GM12801 (cell line): ENCODE results near the gene NR1H3.

Source experiments
- TF ChIP-seq, protein P1 (sequence below): IDR thresholded peaks from one replicate; pipeline ENCODE4 v1.5.1; 2011; ENCODE audit warnings: control low read depth; ENCODE audit not compliant: insufficient read length; ENCODE audit errors: extremely low read depth

The NR1H3 gene

DNA sequence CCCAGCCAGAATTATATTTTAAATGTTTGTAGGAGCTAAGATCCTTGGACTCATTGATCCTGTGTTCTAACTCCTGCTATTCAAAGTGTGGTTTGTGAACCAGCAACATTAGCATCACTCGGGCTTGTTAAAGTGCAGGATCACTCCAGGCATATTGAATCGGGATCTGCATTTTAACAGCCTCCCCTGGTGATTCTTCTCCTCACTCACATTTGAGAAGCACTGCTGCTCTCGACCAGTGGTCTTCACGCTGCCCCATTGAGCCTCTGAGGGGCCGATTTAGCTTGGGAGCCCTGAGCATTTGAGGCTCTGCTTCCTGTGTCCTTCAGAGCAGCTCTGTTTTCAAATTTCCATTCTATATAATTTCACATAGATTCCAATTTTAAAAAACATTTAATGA lies 23.1 kb downstream of the NR1H3 start:
- TF ChIP-seq, protein P1, sequence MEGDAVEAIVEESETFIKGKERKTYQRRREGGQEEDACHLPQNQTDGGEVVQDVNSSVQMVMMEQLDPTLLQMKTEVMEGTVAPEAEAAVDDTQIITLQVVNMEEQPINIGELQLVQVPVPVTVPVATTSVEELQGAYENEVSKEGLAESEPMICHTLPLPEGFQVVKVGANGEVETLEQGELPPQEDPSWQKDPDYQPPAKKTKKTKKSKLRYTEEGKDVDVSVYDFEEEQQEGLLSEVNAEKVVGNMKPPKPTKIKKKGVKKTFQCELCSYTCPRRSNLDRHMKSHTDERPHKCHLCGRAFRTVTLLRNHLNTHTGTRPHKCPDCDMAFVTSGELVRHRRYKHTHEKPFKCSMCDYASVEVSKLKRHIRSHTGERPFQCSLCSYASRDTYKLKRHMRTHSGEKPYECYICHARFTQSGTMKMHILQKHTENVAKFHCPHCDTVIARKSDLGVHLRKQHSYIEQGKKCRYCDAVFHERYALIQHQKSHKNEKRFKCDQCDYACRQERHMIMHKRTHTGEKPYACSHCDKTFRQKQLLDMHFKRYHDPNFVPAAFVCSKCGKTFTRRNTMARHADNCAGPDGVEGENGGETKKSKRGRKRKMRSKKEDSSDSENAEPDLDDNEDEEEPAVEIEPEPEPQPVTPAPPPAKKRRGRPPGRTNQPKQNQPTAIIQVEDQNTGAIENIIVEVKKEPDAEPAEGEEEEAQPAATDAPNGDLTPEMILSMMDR = no peak

- TF ChIP-seq, protein P1 = no peak
These were observed 24.7 kb downstream of the NR1H3 start for GRCh38 chr11:47282462-47282861.

GRCh38 chr11:47284151-47284550 lies 26.4 kb downstream of the NR1H3 start:
- TF ChIP-seq, protein P1 = no peak

GRCh38 chr11:47285969-47286770 lies 28.4 kb downstream of the NR1H3 start:
- TF ChIP-seq, protein P1 = no peak

DNA sequence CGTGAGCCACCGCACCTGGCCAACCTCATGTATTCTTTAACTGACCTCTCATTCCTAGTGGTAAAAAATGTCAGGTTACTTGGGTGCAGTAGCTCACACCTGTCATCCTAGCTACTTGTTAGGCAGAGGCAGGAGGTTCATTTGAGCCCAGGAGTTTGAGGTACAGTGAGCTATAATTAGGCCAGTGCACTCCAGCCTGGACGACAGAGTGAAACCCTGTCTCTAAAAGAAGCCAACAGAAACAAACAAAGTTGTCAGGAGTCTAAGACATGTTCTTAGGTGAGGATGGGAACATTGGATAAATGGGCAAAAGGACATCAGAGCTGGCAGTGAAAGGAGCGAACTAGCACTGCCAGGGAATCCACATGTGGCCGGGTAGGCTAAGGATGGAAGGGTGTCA lies 30.3 kb downstream of the NR1H3 start:
- TF ChIP-seq, protein P1 = no peak

DNA sequence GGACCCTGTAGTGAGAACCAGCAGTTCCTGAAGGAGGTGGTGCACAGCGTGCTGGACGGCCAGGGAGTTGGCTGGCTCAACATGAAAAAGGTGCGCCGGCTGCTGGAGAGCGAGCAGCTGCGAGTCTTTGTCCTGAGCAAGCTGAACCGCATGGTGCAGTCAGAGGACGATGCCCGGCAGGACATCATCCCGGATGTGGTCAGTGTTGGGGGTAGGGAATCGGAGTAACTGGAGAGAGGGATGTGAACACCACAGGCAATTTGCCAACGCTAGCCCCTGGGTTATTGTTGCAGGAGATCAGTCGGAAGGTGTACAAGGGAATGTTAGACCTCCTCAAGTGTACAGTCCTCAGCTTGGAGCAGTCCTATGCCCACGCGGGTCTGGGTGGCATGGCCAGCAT lies 32.1 kb downstream of the NR1H3 start:
- TF ChIP-seq, protein P1 = no peak

- TF ChIP-seq, protein P1 = no peak
These were observed 37.6 kb downstream of the NR1H3 start for GRCh38 chr11:47295385-47295784.
